MG63 (cell line): ENCODE data around the gene EFNA4. TPM values are rescaled to one million over a fixed set of nuclear protein-coding genes. Genes with fewer than 3 reads are reported as not detected.

Experiments
- DNase-seq: peaks from one replicate; pipeline ENCODE4 v3.0.0-alpha.2; 2020
- H3K27me3 ChIP-seq: fragments of 250-450 bp; sonication (Bioruptor Pico); 2 replicates; pipeline ENCODE4 v1.5.1; 2020; ENCODE audit warnings: mild to moderate bottlenecking, moderate library complexity
- H3K36me3 ChIP-seq: fragments of 250-450 bp; sonication (Bioruptor Pico); 2 replicates; pipeline ENCODE4 v1.5.1; 2020; ENCODE audit warnings: mild to moderate bottlenecking, moderate library complexity
- H3K4me3 ChIP-seq: fragments of 250-450 bp; sonication (Bioruptor Pico); 2 replicates; pipeline ENCODE4 v1.5.1; 2020; ENCODE audit warnings: mild to moderate bottlenecking, moderate library complexity
- H3K9me3 ChIP-seq: fragments of 250-450 bp; sonication (Bioruptor Pico); 2 replicates; pipeline ENCODE4 v1.5.1; 2020; ENCODE audit warnings: mild to moderate bottlenecking, moderate library complexity
- total RNA-seq: library from RNA; depleted of rRNA; stranded (reverse); fragments of >200 nt; shearing (Covaris generic); gene quantifications from 2 replicates; pipeline ENCODE4 v1.2.3, GENCODE V29; 2014; ENCODE audit warnings: low replicate concordance

EFNA4 gene
- total RNA-seq, 1 experiment from 2014 or later = 12.0 TPM

GRCh38 chr1:155044812-155045657 is 18.5 kb upstream of the EFNA4 start:
- Histone ChIP-seq H3K9me3 (no peaks in the 10 kb centered on the region), H3K36me3 (no peaks in the 10 kb centered on the region), H3K27me3 (no peaks in the 10 kb centered on the region), H3K4me3 (no peak overlapping the region)
- peak; percentile 91 for DNase-seq

GRCh38 chr1:155048449-155049334 is 14.8 kb upstream of the EFNA4 start:
- no peaks in the 10 kb centered on the region for H3K27me3 ChIP-seq
- no peaks in the 10 kb centered on the region for H3K9me3 ChIP-seq
- H3K4me3 ChIP-seq = no peak overlapping the region
- peaks cover 13% of the 10 kb centered on the region for H3K36me3 ChIP-seq
- DNase-seq = no peak

- Histone ChIP-seq H3K4me3 (peak overlapping the region; percentile 75), H3K27me3 (no peaks in the 10 kb centered on the region), H3K36me3 (peaks cover 25% of the 10 kb centered on the region), H3K9me3 (no peaks in the 10 kb centered on the region)
- peak; percentile 62 for DNase-seq
Observed at GRCh38 chr1:155049651-155050559, 13.6 kb upstream of the EFNA4 start.

- DNase-seq = peak; percentile 87
- peaks cover 32% of the 10 kb centered on the region for H3K36me3 ChIP-seq
- H3K27me3 ChIP-seq = no peaks in the 10 kb centered on the region
- H3K4me3 ChIP-seq = peak within 1 kb of the TSS; percentile 75
- H3K9me3 ChIP-seq = no peaks in the 10 kb centered on the region
Observed at GRCh38 chr1:155050560-155051341, 12.8 kb upstream of the EFNA4 start, which contains the start of gene ADAM15. Gene ADAM15 (plus strand): TSS chr1:155051316. CDS start chr1:155051387, 71 bp downstream.

- Histone ChIP-seq H3K9me3 (no peaks in the 10 kb centered on the region), H3K4me3 (peak overlapping the region; percentile 75), H3K27me3 (no peaks in the 10 kb centered on the region), H3K36me3 (peaks cover 38% of the 10 kb centered on the region)
- peak; percentile 23 for DNase-seq
Observed at GRCh38 chr1:155051342-155051776, 12.2 kb upstream of the EFNA4 start.

GRCh38 chr1:155051777-155052398 is 11.7 kb upstream of the EFNA4 start:
- Histone ChIP-seq H3K36me3 (peaks cover 43% of the 10 kb centered on the region), H3K4me3 (peak overlapping the region; percentile 75), H3K27me3 (no peaks in the 10 kb centered on the region), H3K9me3 (no peaks in the 10 kb centered on the region)
- DNase-seq = peak; percentile 81

GRCh38 chr1:155052439-155053395 is 10.8 kb upstream of the EFNA4 start:
- peak overlapping the region; percentile 75 for H3K4me3 ChIP-seq
- DNase-seq = no peak
- no peaks in the 10 kb centered on the region for H3K9me3 ChIP-seq
- H3K27me3 ChIP-seq = no peaks in the 10 kb centered on the region
- peaks cover 52% of the 10 kb centered on the region for H3K36me3 ChIP-seq

- Histone ChIP-seq H3K4me3 (no peak overlapping the region), H3K27me3 (no peaks in the 10 kb centered on the region), H3K36me3 (peaks cover 61% of the 10 kb centered on the region), H3K9me3 (no peaks in the 10 kb centered on the region)
- no peak for DNase-seq
Observed at GRCh38 chr1:155053531-155054105, 9.9 kb upstream of the EFNA4 start.

GRCh38 chr1:155057104-155057503 is 6.4 kb upstream of the EFNA4 start:
- peaks cover 78% of the 10 kb centered on the region for H3K36me3 ChIP-seq
- H3K4me3 ChIP-seq = no peak overlapping the region
- H3K9me3 ChIP-seq = no peaks in the 10 kb centered on the region
- H3K27me3 ChIP-seq = no peaks in the 10 kb centered on the region
- DNase-seq = no peak

- no peaks in the 10 kb centered on the region for H3K9me3 ChIP-seq
- no peaks in the 10 kb centered on the region for H3K27me3 ChIP-seq
- peaks cover 79% of the 10 kb centered on the region for H3K36me3 ChIP-seq
- no peak overlapping the region for H3K4me3 ChIP-seq
- DNase-seq = no peak
Observed at GRCh38 chr1:155057788-155058211, 5.7 kb upstream of the EFNA4 start.

- DNase-seq = no peak
- Histone ChIP-seq H3K36me3 (peaks cover 57% of the 10 kb centered on the region), H3K9me3 (no peaks in the 10 kb centered on the region), H3K4me3 (no peak overlapping the region), H3K27me3 (no peaks in the 10 kb centered on the region)
Observed at GRCh38 chr1:155060736-155061135, 2.8 kb upstream of the EFNA4 start.

GRCh38 chr1:155061381-155062150 is 2.0 kb upstream of the EFNA4 start:
- H3K27me3 ChIP-seq = no peaks in the 10 kb centered on the region
- H3K9me3 ChIP-seq = no peaks in the 10 kb centered on the region
- peak; percentile 85 for DNase-seq
- H3K4me3 ChIP-seq = no peak overlapping the region
- peaks cover 49% of the 10 kb centered on the region for H3K36me3 ChIP-seq

GRCh38 chr1:155062151-155062686 is 1.3 kb upstream of the EFNA4 start:
- Histone ChIP-seq H3K4me3 (no peak overlapping the region), H3K9me3 (no peaks in the 10 kb centered on the region), H3K27me3 (no peaks in the 10 kb centered on the region), H3K36me3 (peaks cover 42% of the 10 kb centered on the region)
- DNase-seq = no peak
